BE2C (cell line): ENCODE data around the gene CCDC183.

Source experiments
- DNase-seq: peaks from one replicate; pipeline ENCODE4 v3.0.0-alpha.2; 2020
- H3K27me3 ChIP-seq: fragments of 250-450 bp; sonication (Bioruptor Pico); 2 replicates; pipeline ENCODE4 v1.5.1; 2020; ENCODE audit warnings: mild to moderate bottlenecking
- H3K36me3 ChIP-seq: fragments of 250-450 bp; sonication (Bioruptor Pico); 2 replicates; pipeline ENCODE4 v1.5.1; 2020; ENCODE audit warnings: mild to moderate bottlenecking
- H3K4me1 ChIP-seq: fragments of 250-450 bp; sonication (Bioruptor Pico); 2 replicates; pipeline ENCODE4 v1.5.1; 2020
- H3K4me3 ChIP-seq: 2 replicates; pipeline ENCODE4 v1.5.1; 2011; ENCODE audit warnings: low read depth, low read length
- H3K9me3 ChIP-seq: fragments of 250-450 bp; sonication (Bioruptor Pico); 2 replicates; pipeline ENCODE4 v1.5.1; 2020
- TF ChIP-seq, protein P1 (sequence below): IDR thresholded peaks from 2 replicates; pipeline ENCODE4 v1.5.1; 2012; ENCODE audit warnings: mild to moderate bottlenecking, low read depth, low read length

The CCDC183 gene

DNA sequence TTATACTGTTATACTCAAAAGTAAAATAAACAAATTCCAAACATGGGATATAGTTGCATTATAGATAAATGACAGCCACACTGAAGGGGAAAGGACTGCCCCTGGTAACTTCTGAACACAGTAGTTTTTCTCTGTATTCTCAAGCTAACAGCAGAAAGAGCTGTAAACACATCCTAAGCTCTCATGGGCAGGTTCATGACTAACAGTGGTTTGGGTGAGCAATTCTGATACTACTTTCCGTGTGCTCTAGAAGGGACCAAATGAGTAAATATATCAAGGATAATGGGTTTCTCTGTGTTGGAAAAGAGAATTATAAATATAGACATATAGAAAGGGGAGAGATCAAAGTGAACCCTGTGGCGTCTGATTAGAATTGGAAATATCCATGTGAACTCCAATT is 45.6 kb upstream of the CCDC183 start:
- no peak for DNase-seq
- H3K27me3 ChIP-seq, result no peaks in the 10 kb centered on the region
- TF ChIP-seq, protein P1, sequence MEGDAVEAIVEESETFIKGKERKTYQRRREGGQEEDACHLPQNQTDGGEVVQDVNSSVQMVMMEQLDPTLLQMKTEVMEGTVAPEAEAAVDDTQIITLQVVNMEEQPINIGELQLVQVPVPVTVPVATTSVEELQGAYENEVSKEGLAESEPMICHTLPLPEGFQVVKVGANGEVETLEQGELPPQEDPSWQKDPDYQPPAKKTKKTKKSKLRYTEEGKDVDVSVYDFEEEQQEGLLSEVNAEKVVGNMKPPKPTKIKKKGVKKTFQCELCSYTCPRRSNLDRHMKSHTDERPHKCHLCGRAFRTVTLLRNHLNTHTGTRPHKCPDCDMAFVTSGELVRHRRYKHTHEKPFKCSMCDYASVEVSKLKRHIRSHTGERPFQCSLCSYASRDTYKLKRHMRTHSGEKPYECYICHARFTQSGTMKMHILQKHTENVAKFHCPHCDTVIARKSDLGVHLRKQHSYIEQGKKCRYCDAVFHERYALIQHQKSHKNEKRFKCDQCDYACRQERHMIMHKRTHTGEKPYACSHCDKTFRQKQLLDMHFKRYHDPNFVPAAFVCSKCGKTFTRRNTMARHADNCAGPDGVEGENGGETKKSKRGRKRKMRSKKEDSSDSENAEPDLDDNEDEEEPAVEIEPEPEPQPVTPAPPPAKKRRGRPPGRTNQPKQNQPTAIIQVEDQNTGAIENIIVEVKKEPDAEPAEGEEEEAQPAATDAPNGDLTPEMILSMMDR, result no peak
- no peaks in the 10 kb centered on the region; the same call in 1 of the 2 replicates for H3K9me3 ChIP-seq
- H3K4me1 ChIP-seq, result no peaks in the 10 kb centered on the region
- no peak overlapping the region for H3K4me3 ChIP-seq
- no peaks in the 10 kb centered on the region for H3K36me3 ChIP-seq

DNA sequence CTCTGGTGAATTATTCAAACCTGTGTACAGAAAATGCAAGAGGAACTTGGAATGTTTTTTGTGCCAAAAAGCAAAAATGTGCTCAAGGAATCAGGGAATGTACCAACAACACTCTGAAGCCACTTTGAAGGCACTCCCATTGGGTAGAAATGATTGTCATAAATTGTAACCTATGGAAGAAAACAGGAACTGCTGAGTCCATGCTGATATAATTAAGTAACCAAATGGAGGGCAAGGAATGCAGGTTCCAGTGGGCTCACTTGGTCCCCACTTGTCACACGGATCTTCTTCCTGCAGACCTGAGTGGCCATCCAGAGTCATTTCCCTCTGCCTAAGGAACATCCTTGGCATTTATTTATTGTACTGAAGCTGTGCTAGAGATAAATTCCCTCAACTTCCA is 44.9 kb upstream of the CCDC183 start:
- H3K4me3 ChIP-seq, result no peak overlapping the region
- H3K9me3 ChIP-seq, result no peaks in the 10 kb centered on the region; the same call in 1 of the 2 replicates
- DNase-seq, result no peak
- H3K4me1 ChIP-seq, result no peaks in the 10 kb centered on the region
- no peaks in the 10 kb centered on the region for H3K27me3 ChIP-seq
- TF ChIP-seq, protein P1, result no peak
- no peaks in the 10 kb centered on the region for H3K36me3 ChIP-seq

GRCh38 chr9:136751814-136752213 is 44.3 kb upstream of the CCDC183 start:
- Histone ChIP-seq H3K9me3 (no peaks in the 10 kb centered on the region; the same call in 1 of the 2 replicates), H3K4me3 (no peak overlapping the region), H3K36me3 (no peaks in the 10 kb centered on the region)

DNA sequence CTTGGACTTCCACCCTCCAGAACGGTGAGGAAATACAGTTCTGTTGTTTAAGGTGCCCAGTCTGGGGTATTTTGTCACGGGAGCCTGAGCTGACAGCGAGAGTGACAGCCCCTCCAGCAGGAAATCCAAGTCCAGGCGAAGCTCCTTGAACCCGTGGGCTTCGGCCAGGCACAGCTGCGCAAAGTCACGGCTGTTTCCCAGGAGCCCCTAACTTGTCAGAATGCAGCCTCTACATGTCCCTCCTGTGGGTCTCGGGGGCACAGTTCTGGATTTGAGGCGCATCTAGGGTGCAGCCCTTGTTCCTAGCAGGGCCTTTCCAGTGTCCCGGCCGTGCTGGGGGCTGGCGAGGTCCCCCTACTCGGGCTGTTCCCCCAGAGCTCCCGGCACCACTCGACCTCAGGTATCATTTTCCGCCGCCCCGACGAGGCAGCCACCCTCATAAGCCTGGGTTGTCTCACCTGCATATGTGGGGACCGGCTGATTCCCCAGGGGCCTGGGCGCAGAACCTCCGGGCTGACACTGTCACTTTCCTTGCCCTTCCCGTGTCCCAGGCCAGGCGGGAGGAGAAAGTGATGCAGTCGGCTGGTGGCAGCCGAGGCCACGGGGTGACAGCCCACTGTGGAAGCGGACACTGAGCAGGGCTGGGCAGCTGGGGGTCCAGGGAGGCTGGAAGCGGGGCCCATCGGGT is 42.6 kb upstream of the CCDC183 start:
- TF ChIP-seq, protein P1, result no peak
- no peaks in the 10 kb centered on the region for H3K27me3 ChIP-seq
- no peaks in the 10 kb centered on the region for H3K36me3 ChIP-seq
- H3K4me3 ChIP-seq, result no peak overlapping the region
- H3K4me1 ChIP-seq, result 0 out of 2 replicates have a peak, but pooled peaks cover 2% of the 10 kb centered on the region
- DNase-seq, result no peak
- no peaks in the 10 kb centered on the region; the same call in 1 of the 2 replicates for H3K9me3 ChIP-seq

More at GRCh38 chr9:136751814-136752213, 44.3 kb upstream of the CCDC183 start:
- DNase-seq, result no peak
- TF ChIP-seq, protein P1, result no peak
- Histone ChIP-seq H3K27me3 (no peaks in the 10 kb centered on the region), H3K4me1 (no peaks in the 10 kb centered on the region)

- Histone ChIP-seq H3K4me1 (0 out of 2 replicates have a peak, but pooled peaks cover 2% of the 10 kb centered on the region), H3K4me3 (no peak overlapping the region), H3K27me3 (no peaks in the 10 kb centered on the region), H3K9me3 (no peaks in the 10 kb centered on the region; the same call in 1 of the 2 replicates), H3K36me3 (no peaks in the 10 kb centered on the region)
- TF ChIP-seq, protein P1, result no peak
- no peak for DNase-seq
Measured at GRCh38 chr9:136754059-136754572, 42.0 kb upstream of the CCDC183 start.
